HEK293 (cell line): Measurements from ENCODE around the gene DLX4.
A peak's percentile ranks its signal among the peaks of the same experiment; 100 is the strongest.

Experiments used
- ATF2 ChIP-seq: fragments of 450-650 bp; formaldehyde crosslinking; IDR thresholded peaks from 2 replicates; pipeline ENCODE4 v1.5.1; 2016; ENCODE audit warnings: missing biosample characterization, missing genetic modification characterization, low read depth
- BCL11A ChIP-seq: fragments of 450-650 bp; formaldehyde crosslinking; IDR thresholded peaks from 2 replicates; pipeline ENCODE4 v1.5.1; 2016; ENCODE audit warnings: low read depth, missing biosample characterization, missing genetic modification characterization
- BCL11B ChIP-seq: fragments of 450-650 bp; formaldehyde crosslinking; IDR thresholded peaks from 2 replicates; pipeline ENCODE4 v1.5.1; 2016; ENCODE audit warnings: low read depth, missing biosample characterization, missing genetic modification characterization
- ELK4 ChIP-seq: IDR thresholded peaks from 2 replicates; pipeline ENCODE4 v1.6.1; 2011; ENCODE audit warnings: mild to moderate bottlenecking, low read depth, low read length, borderline replicate concordance
- GFI1B ChIP-seq: fragments of 450-650 bp; formaldehyde crosslinking; IDR thresholded peaks from 2 replicates; pipeline ENCODE4 v1.5.1; 2016; ENCODE audit warnings: missing biosample characterization, missing genetic modification characterization
- OSR2 ChIP-seq: fragments of 450-650 bp; formaldehyde crosslinking; IDR thresholded peaks from 2 replicates; pipeline ENCODE4 v1.5.1; 2016; ENCODE audit warnings: missing biosample characterization, missing genetic modification characterization
- PRDM10 ChIP-seq: fragments of 450-650 bp; formaldehyde crosslinking; IDR thresholded peaks from 2 replicates; pipeline ENCODE4 v1.5.1; 2016; ENCODE audit warnings: missing biosample characterization, missing genetic modification characterization
- SP7 ChIP-seq: fragments of 450-650 bp; formaldehyde crosslinking; IDR thresholded peaks from 2 replicates; pipeline ENCODE4 v1.5.1; 2016; ENCODE audit warnings: missing biosample characterization, missing genetic modification characterization
- ZBTB48 ChIP-seq: fragments of 450-650 bp; formaldehyde crosslinking; IDR thresholded peaks from 2 replicates; pipeline ENCODE4 v1.5.1; 2016; ENCODE audit warnings: missing biosample characterization, missing genetic modification characterization
- ZNF140 ChIP-seq: fragments of 450-650 bp; formaldehyde crosslinking; IDR thresholded peaks from 2 replicates; pipeline ENCODE4 v1.5.1; 2016; ENCODE audit warnings: missing biosample characterization, missing genetic modification characterization
- ZNF146 ChIP-seq: fragments of 450-650 bp; formaldehyde crosslinking; IDR thresholded peaks from 2 replicates; pipeline ENCODE4 v1.5.1; 2016; ENCODE audit warnings: missing biosample characterization, missing genetic modification characterization
- ZNF157 ChIP-seq: fragments of 450-650 bp; formaldehyde crosslinking; IDR thresholded peaks from 2 replicates; pipeline ENCODE4 v1.5.1; 2016; ENCODE audit warnings: missing biosample characterization, missing genetic modification characterization
- ZNF184 ChIP-seq: fragments of 450-650 bp; IDR thresholded peaks from 2 replicates; pipeline ENCODE4 v1.5.1; 2018; ENCODE audit warnings: missing biosample characterization, mild to moderate bottlenecking, missing genetic modification characterization
- ZNF221 ChIP-seq: fragments of 450-650 bp; formaldehyde crosslinking; IDR thresholded peaks from 2 replicates; pipeline ENCODE4 v1.5.1; 2017; ENCODE audit warnings: missing biosample characterization, missing genetic modification characterization, borderline replicate concordance
- ZNF239 ChIP-seq: fragments of 450-650 bp; formaldehyde crosslinking; IDR thresholded peaks from 2 replicates; pipeline ENCODE4 v1.5.1; 2016; ENCODE audit warnings: missing biosample characterization, missing genetic modification characterization
- ZNF24 ChIP-seq: fragments of 450-650 bp; formaldehyde crosslinking; IDR thresholded peaks from 2 replicates; pipeline ENCODE4 v1.5.1; 2016; ENCODE audit warnings: missing biosample characterization, missing genetic modification characterization
- ZNF280C ChIP-seq: fragments of 450-650 bp; formaldehyde crosslinking; IDR thresholded peaks from 2 replicates; pipeline ENCODE4 v1.5.1; 2016; ENCODE audit warnings: missing biosample characterization, missing genetic modification characterization
- ZNF311 ChIP-seq: fragments of 450-650 bp; formaldehyde crosslinking; IDR thresholded peaks from 2 replicates; pipeline ENCODE4 v1.5.1; 2017; ENCODE audit warnings: missing biosample characterization, missing genetic modification characterization, borderline replicate concordance
- ZNF366 ChIP-seq: fragments of 450-650 bp; formaldehyde crosslinking; conservative IDR thresholded peaks from 2 replicates; pipeline ENCODE4 v1.5.1; 2016; ENCODE audit warnings: missing biosample characterization, missing genetic modification characterization
- ZNF391 ChIP-seq: fragments of 450-650 bp; formaldehyde crosslinking; IDR thresholded peaks from 2 replicates; pipeline ENCODE4 v1.5.1; 2016; ENCODE audit warnings: low read depth, missing biosample characterization, missing genetic modification characterization, borderline replicate concordance
- ZNF398 ChIP-seq: fragments of 450-650 bp; formaldehyde crosslinking; IDR thresholded peaks from 2 replicates; pipeline ENCODE4 v1.5.1; 2017; ENCODE audit warnings: missing biosample characterization, missing genetic modification characterization
- ZNF404 ChIP-seq: fragments of 450-650 bp; formaldehyde crosslinking; IDR thresholded peaks from 2 replicates; pipeline ENCODE4 v1.5.1; 2017; ENCODE audit warnings: missing biosample characterization, missing genetic modification characterization
- ZNF501 ChIP-seq: fragments of 450-650 bp; formaldehyde crosslinking; IDR thresholded peaks from 2 replicates; pipeline ENCODE4 v1.5.1; 2016; ENCODE audit warnings: missing biosample characterization, missing genetic modification characterization
- ZNF558 ChIP-seq: fragments of 450-650 bp; formaldehyde crosslinking; IDR thresholded peaks from 2 replicates; pipeline ENCODE4 v1.5.1; 2016; ENCODE audit warnings: missing biosample characterization, missing genetic modification characterization
- ZNF585B ChIP-seq: fragments of 450-650 bp; formaldehyde crosslinking; IDR thresholded peaks from 2 replicates; pipeline ENCODE4 v1.5.1; 2016; ENCODE audit warnings: missing biosample characterization, missing genetic modification characterization
- ZNF610 ChIP-seq: fragments of 450-650 bp; formaldehyde crosslinking; IDR thresholded peaks from 2 replicates; pipeline ENCODE4 v1.5.1; 2016; ENCODE audit warnings: missing biosample characterization, missing genetic modification characterization, borderline replicate concordance
- ZNF629 ChIP-seq: fragments of 450-650 bp; formaldehyde crosslinking; IDR thresholded peaks from 2 replicates; pipeline ENCODE4 v1.5.1; 2017; ENCODE audit warnings: missing biosample characterization, missing genetic modification characterization
- ZNF707 ChIP-seq: fragments of 450-650 bp; formaldehyde crosslinking; IDR thresholded peaks from 2 replicates; pipeline ENCODE4 v1.5.1; 2016; ENCODE audit warnings: missing biosample characterization, missing genetic modification characterization
- ZSCAN5A ChIP-seq: fragments of 450-650 bp; formaldehyde crosslinking; IDR thresholded peaks from 2 replicates; pipeline ENCODE4 v1.5.1; 2016; ENCODE audit warnings: missing biosample characterization, missing genetic modification characterization

DLX4 gene

GRCh38 chr17:49968405-49969133, 421 bp upstream of the DLX4 start (continued):
- no peak for TF ChIP-seq ZNF184 (tag by site-specific recombination)
- no peak for TF ChIP-seq ZNF585B (tag by site-specific recombination)
- TF ChIP-seq ZNF140: no peak
- peak; percentile 24; the same call in 1 of the 2 replicates for TF ChIP-seq ATF2 (tag by site-specific recombination)
- TF ChIP-seq ZBTB48: no peak
- no peak for TF ChIP-seq BCL11B (tag by site-specific recombination)
- TF ChIP-seq ZNF610: no peak
- no peak for TF ChIP-seq ZNF558 (tag by site-specific recombination)
- no peak for TF ChIP-seq ZNF398 (tag by site-specific recombination)
- TF ChIP-seq ZNF629 (tag by site-specific recombination): peak; percentile 59
- TF ChIP-seq OSR2 (tag by site-specific recombination): peak; percentile 53; the same call in 1 of the 2 replicates
- no peak for TF ChIP-seq ZNF404
- TF ChIP-seq ZNF391 (tag by site-specific recombination): no peak
- TF ChIP-seq ZNF501: no peak; the same call in 1 of the 2 replicates
- no peak for TF ChIP-seq ZSCAN5A (tag by site-specific recombination)
- no peak for TF ChIP-seq ZNF311 (tag by site-specific recombination)
- TF ChIP-seq ZNF239 (tag by site-specific recombination): no peak
- TF ChIP-seq ZNF280C (tag by site-specific recombination): no peak
- TF ChIP-seq ELK4: peak; percentile 34; the same call in 1 of the 2 replicates
- TF ChIP-seq ZNF707 (tag by site-specific recombination): no peak
- no peak for TF ChIP-seq ZNF157 (tag by site-specific recombination)
- TF ChIP-seq ZNF146: no peak
- peak; percentile 79 for TF ChIP-seq SP7 (tag by site-specific recombination)
- TF ChIP-seq ZNF221: no peak
- no peak for TF ChIP-seq ZNF24 (tag by site-specific recombination)
- peak; percentile 72; the same call in 1 of the 2 replicates for TF ChIP-seq BCL11A (tag by site-specific recombination)
- no peak for TF ChIP-seq ZNF366
- no peak for TF ChIP-seq GFI1B (tag by site-specific recombination)
- TF ChIP-seq PRDM10 (tag by site-specific recombination): peak; percentile 87
